Stimulated activated effector memory CD8-positive, alpha-beta T cell treated with anti-CD3 and anti-CD28 coated beads, Interleukin-12 subunit alpha, Interleukin-12 subunit beta, amount 100 ng/mL, for 72 hours (primary cell): Measurements from ENCODE around the gene AAMP.

Experiments used
- ATAC-seq: fragments of 150-1000 bp; cut with Tn5 transposase; 2 replicates; pipeline ENCODE4 v1.10.0; 2021
- DNase-seq, 2 donors: peaks; one replicate each; pipeline ENCODE4 v3.0.0; 2021 to 2022; ENCODE audit warnings: low spot score in 2 of 2
- H3K27ac Mint-ChIP-seq: one replicate; pipeline ENCODE4 v1.8.0; 2022; ENCODE audit warnings: mild to moderate bottlenecking, mixed read lengths
- H3K36me3 Mint-ChIP-seq: one replicate; pipeline ENCODE4 v1.8.0; 2022; ENCODE audit warnings: mild to moderate bottlenecking, mixed read lengths
- H3K4me1 Mint-ChIP-seq: one replicate; pipeline ENCODE4 v1.8.0; 2022; ENCODE audit warnings: mixed read lengths
- H3K4me3 Mint-ChIP-seq: one replicate; pipeline ENCODE4 v1.8.0; 2022; ENCODE audit warnings: mild to moderate bottlenecking, mixed read lengths
- H3K9me3 Mint-ChIP-seq: one replicate; pipeline ENCODE4 v1.8.0; 2022; ENCODE audit warnings: mixed read lengths

AAMP gene

DNA sequence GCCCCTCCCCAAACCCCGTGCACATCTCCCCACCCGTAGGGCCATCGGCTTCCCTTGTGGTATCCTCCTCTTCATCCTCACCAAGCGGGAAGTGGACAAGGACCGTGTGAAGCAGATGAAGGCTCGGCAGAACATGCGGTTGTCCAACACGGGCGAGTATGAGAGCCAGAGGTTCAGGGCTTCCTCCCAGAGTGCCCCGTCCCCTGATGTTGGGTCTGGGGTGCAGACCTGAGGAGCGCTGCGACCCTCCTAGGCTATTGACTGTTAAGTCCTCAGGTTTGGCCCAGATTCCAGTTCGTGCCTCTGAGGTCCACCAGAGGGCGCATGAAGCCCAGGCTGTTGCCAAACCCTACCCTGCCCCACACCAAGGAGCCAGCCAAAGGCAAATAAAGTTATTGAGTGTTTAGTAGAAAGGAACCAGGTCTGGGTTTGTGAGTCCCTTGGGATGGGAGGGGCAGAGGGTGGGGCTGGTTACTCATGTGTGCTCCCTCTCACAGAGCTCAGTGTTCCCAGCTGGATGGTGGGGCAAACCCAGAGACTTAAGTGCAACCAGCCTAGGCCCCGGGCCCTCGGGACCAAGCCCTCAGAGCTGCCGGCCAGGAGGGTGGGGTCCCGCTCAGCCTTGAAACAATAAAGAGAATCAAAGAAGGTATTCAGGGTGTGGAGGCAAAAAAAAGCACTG lies 2.7 kb upstream of the AAMP start:
- peak overlapping the region; percentile 95 for H3K27ac Mint-ChIP-seq
- DNase-seq (peak; percentile 62 to 85), ATAC-seq (peak; percentile 38)
- peaks cover 49% of the 10 kb centered on the region for H3K4me1 Mint-ChIP-seq
- H3K36me3 Mint-ChIP-seq = peaks cover 100% of the 10 kb centered on the region
- no peaks in the 10 kb centered on the region for H3K9me3 Mint-ChIP-seq
- H3K4me3 Mint-ChIP-seq = peak overlapping the region; percentile 91

DNA sequence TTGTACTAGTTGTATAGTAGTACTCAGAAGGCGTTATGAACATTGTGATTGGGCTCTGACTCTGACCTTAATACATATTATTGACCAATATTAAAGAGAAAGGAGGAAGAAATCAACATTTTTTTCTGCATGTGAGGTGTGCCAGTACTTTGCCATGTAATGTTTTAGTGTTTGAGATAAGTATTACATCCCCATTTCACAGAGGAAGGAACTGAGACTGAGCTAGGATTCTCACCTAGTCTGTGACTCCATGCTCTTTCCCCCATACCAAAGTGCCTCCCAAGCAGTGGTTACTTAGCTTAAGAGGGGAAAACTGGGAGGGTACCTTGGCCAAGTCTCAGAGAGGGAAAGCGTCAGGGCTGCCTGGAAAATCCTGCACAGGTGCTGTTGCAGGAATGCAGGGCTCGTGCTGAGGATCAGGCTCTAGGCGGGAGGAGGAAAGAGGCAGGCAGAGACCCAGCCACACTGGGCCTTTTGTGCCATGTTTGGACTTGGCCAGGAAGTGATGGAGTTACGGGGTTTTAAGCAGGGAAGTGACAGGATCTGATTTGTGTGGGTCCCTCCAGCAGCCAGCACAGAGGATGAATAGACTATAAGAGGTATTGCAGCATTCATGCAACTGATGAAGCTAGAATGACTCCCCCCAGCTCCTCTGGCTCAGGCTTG lies 2.1 kb upstream of the AAMP start:
- Mint-ChIP-seq H3K4me3 (peak overlapping the region; percentile 91), H3K4me1 (peaks cover 49% of the 10 kb centered on the region), H3K9me3 (no peaks in the 10 kb centered on the region), H3K36me3 (peaks cover 100% of the 10 kb centered on the region), H3K27ac (peak overlapping the region; percentile 95)
- ATAC-seq (no peak), DNase-seq (no peak)

DNA sequence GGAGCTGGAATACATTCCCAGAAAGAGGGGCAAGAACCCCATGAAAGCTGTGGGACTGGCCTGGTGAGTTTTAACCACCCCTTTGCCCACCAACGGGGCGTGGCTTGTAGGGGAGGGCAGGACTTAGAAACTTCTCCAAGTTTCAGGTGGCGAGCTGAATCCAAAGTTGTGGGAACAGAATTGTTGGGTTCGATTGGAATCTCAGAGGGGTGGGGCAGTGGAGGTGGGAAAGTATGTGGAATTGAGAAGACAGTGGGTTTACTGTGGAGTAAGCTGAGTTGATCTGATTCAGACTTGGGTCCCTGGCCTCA lies 1.5 kb upstream of the AAMP start:
- Mint-ChIP-seq H3K9me3 (no peaks in the 10 kb centered on the region), H3K4me1 (peaks cover 49% of the 10 kb centered on the region), H3K4me3 (peak overlapping the region; percentile 91), H3K36me3 (peaks cover 100% of the 10 kb centered on the region), H3K27ac (peak overlapping the region; percentile 95)
- ATAC-seq (no peak), DNase-seq (no peak)

DNA sequence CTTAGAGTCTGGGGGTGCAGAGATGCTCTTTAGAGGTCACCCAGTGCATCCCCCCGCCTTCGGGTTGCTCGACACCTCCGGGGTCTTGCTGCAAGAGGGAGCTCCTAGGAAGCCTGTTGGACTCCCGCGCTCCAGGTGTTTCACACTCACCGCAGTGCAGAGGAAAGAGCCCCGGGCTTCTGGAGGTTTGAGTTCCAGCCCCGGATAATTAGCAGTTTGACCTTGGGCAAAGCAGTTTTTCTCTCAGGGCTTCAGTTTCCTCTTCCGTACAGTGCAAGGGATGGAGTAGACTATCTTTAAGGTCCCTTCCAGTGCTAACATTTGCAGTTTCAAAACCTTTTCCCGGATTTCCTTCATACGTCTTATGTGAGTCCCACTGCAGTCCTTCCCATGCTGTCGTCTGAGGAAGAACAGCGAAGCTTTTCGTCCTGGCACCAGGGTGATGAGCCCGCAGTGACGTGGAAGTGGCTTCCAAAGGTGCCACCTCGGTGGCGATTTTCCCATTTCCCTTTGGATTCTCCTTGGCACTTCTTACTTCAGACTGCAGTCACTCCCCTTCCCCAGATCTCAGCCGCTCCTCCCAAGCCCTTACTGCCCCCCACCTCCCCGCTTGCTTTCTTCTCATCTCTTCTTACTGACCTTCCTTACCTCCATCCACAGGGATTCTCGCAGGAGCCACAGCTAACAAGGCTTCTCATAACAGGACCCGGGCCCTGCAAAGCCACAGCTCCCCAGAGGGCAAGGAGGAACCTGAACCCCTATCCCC lies 967 bp upstream of the AAMP start:
- ATAC-seq (no peak), DNase-seq (no peak)
- H3K27ac Mint-ChIP-seq = peak overlapping the region; percentile 95
- peaks cover 99% of the 10 kb centered on the region for H3K36me3 Mint-ChIP-seq
- H3K9me3 Mint-ChIP-seq = no peaks in the 10 kb centered on the region
- H3K4me1 Mint-ChIP-seq = peaks cover 51% of the 10 kb centered on the region
- H3K4me3 Mint-ChIP-seq = peak overlapping the region; percentile 91

DNA sequence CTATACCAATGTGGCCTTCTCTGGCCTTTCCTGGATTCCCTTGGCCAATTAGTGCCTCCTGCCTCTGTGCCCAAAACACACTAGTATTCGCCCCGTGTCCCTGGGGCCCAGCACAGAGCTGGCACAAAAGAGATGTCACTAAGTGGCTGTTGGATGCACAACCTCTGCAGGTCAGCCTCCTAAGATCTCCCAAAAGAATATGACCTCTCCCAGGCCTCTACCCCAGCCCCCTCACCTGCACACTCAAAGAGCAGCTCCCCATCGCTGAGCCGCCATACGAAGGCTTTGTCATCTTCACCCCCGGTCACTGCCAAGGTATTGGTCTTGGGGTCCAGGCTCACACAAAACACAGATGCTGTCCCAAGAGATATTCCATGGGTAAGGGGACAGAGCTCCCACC lies 2.7 kb downstream of the AAMP start:
- peak overlapping the region; percentile 46 for H3K27ac Mint-ChIP-seq
- peaks cover 88% of the 10 kb centered on the region for H3K36me3 Mint-ChIP-seq
- H3K4me3 Mint-ChIP-seq = no peak overlapping the region
- H3K4me1 Mint-ChIP-seq = peaks cover 50% of the 10 kb centered on the region
- DNase-seq (no peak), ATAC-seq (no peak)
- no peaks in the 10 kb centered on the region for H3K9me3 Mint-ChIP-seq

DNA sequence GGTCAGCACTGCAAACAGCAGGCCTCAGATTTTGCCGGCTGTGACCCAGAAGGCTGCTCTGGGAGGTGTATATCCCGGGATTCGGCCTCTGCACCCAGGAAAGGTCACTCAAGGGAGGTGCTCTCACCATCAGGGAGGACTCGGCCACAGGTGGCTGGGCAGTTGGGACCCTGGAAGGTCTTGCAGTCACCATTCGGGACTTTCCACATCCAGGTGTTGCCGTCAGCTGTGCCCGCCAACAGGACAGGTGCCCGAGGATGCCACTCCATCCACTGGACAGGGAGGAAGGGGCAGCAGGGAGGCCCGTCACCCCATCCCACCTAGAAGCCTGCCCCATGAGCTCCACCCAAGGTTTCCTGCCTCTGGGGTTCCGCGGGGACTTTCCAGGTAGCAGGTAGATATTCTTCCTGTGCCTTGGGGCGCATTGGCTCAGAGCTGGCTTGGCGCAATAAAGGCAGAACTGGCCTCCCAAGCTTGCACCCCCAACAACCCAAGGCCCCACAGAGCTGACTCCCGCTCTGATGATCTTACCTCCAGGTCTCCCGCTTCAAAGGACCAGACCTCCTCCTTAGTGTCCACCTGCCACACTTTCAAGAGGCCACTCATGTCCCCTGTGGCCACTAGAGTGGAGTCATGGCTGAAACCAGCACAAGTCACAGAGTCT lies 3.5 kb downstream of the AAMP start:
- Mint-ChIP-seq H3K36me3 (peaks cover 87% of the 10 kb centered on the region), H3K4me1 (peaks cover 43% of the 10 kb centered on the region), H3K9me3 (no peaks in the 10 kb centered on the region), H3K27ac (peak overlapping the region; percentile 65), H3K4me3 (no peak overlapping the region)
- ATAC-seq (no peak), DNase-seq (no peak)

DNA sequence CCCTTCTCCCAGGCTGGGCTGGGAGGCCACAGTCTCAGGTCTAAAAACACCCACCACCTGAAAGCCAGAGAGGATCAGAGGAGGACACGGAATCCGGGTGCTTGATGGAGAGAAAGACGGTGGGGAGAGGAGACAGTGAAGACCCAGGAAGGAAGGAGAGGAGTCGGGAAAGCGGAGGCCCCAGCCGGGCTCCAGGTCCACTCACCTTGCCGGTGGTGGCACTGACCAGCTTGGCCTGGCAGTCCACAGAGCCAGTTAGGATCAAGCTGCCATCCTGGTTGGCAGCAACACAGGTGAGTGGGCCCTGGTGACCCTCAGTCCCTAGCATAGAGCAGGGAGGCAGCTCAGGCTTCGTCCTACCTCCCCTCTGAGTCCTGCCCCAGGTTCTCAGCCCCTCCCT lies 4.3 kb downstream of the AAMP start:
- Mint-ChIP-seq H3K4me3 (no peak overlapping the region), H3K36me3 (peaks cover 83% of the 10 kb centered on the region), H3K4me1 (peaks cover 43% of the 10 kb centered on the region), H3K9me3 (no peaks in the 10 kb centered on the region), H3K27ac (peak overlapping the region; percentile 65)
- DNase-seq (no peak), ATAC-seq (no peak)

DNA sequence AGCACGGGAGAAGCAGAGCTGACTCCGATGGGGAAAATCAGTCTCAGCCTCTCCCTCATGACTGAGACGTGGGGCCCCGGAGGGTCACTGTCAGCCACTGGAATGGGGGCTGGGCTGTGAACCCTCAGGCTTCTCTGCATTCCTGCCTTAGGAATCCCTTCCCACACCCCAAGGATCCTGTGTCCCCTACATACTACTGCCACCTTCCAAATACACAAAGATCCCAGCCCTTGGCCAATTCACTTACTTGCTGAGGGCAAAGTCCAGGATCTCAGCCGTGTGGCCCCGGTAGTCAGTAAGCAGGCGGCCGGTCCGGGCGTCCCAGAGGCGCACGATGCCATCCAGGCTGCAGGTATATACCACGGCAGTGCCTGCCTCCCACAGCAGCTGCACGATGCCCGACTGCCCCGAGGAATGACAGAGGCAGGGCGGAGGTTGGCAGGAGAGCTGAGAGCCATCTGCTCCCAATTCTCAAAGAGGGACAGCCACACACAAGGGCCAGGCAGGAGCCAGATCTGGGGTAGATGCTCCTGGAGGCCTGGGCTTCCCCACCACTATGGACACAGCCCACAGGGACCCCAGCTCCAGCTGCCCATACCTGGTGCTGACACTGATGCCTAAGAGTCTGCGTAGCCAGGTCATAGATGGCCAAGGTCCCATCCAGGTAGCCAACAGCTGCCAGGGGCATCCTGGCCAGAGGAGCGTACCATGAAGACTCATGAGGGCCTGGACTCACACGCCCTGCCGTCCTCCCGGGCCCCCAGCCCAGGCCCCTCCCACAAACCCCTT lies 5.0 kb downstream of the AAMP start:
- DNase-seq (no peak), ATAC-seq (no peak)
- H3K36me3 Mint-ChIP-seq = peaks cover 76% of the 10 kb centered on the region
- H3K9me3 Mint-ChIP-seq = no peaks in the 10 kb centered on the region
- peak overlapping the region; percentile 65 for H3K27ac Mint-ChIP-seq
- H3K4me1 Mint-ChIP-seq = peaks cover 43% of the 10 kb centered on the region
- no peak overlapping the region for H3K4me3 Mint-ChIP-seq

DNA sequence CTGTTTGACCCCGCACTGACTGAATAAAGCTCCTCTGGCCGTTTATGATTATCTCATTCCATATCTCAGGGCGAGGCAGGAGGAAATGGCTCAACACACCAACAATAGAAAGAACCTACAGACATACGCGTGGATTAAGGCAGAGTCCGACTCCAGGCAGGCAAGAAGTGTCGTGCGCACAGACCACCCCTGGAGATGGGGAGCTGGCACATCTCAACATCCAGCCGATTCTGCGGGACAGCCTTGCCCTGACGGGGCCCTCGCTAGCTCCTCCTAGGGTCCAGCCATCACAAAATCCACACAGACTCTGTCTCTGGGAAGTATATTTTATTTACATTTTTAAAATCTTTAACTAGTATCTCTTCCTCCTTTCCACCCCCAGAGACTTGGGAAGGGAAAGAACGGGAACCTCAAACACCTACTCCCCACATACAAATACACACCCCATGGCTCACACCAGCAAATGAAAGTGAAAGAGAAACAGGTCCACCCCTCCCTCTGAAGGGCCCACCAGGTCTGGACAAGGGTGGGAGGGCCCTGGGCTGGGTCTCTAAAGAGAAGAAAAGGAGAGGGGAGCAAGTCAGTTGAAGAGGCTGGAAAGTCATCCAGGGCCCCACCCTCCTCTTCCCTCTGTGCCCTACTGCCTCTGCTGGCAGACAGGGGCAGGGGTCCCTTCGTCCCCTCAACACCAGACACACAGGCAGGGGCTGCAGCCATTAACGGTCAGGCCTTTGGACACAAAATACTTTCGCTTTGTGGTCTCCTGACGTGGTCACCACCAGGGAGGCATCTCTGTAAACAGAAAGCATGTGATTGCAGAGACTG lies 5.9 kb downstream of the AAMP start:
- Mint-ChIP-seq H3K4me1 (peaks cover 43% of the 10 kb centered on the region), H3K4me3 (no peak overlapping the region), H3K27ac (peak overlapping the region; percentile 80), H3K9me3 (no peaks in the 10 kb centered on the region), H3K36me3 (peaks cover 75% of the 10 kb centered on the region)
- DNase-seq (no peak), ATAC-seq (no peak)

DNA sequence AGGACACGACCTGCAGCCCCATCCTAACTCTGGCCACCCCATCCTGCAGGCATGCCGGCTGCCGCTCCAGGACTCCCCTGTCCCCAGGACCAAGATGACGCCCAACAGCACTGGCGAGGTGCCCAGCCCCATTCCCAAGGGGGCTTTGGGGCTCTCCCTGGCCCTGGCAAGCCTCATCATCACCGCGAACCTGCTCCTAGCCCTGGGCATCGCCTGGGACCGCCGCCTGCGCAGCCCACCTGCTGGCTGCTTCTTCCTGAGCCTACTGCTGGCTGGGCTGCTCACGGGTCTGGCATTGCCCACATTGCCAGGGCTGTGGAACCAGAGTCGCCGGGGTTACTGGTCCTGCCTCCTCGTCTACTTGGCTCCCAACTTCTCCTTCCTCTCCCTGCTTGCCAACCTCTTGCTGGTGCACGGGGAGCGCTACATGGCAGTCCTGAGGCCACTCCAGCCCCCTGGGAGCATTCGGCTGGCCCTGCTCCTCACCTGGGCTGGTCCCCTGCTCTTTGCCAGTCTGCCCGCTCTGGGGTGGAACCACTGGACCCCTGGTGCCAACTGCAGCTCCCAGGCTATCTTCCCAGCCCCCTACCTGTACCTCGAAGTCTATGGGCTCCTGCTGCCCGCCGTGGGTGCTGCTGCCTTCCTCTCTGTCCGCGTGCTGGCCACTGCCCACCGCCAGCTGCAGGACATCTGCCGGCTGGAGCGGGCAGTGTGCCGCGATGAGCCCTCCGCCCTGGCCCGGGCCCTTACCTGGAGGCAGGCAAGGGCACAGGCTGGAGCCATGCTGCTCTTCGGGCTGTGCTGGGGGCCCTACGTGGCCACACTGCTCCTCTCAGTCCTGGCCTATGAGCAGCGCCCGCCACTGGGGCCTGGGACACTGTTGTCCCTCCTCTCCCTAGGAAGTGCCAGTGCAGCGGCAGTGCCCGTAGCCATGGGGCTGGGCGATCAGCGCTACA lies 7.0 kb downstream of the AAMP start:
- Mint-ChIP-seq H3K27ac (peak overlapping the region; percentile 80), H3K36me3 (peaks cover 71% of the 10 kb centered on the region), H3K4me3 (no peak overlapping the region), H3K9me3 (no peaks in the 10 kb centered on the region), H3K4me1 (peaks cover 47% of the 10 kb centered on the region)
- ATAC-seq (no peak), DNase-seq (no peak)

DNA sequence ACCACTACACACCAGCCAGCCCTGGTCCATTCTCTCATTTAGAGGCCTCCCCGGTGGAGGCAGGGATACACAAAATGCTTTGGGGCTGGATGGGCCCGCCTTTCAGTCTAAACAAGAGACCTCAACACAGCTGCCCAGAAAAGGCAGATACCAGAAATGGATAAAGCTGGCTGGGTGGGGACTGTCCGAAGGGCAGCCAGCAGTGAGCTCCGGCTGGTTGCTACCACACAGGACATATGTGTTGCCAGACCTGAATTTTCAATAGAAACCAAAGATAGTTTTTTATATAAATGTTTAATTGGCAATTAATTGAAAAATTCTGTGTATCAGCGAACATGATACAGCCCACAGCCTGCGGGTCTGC lies 7.7 kb downstream of the AAMP start:
- Mint-ChIP-seq H3K4me3 (no peak overlapping the region), H3K36me3 (peaks cover 71% of the 10 kb centered on the region), H3K27ac (no peak overlapping the region), H3K9me3 (no peaks in the 10 kb centered on the region), H3K4me1 (peaks cover 48% of the 10 kb centered on the region)
- ATAC-seq (no peak), DNase-seq (no peak)

DNA sequence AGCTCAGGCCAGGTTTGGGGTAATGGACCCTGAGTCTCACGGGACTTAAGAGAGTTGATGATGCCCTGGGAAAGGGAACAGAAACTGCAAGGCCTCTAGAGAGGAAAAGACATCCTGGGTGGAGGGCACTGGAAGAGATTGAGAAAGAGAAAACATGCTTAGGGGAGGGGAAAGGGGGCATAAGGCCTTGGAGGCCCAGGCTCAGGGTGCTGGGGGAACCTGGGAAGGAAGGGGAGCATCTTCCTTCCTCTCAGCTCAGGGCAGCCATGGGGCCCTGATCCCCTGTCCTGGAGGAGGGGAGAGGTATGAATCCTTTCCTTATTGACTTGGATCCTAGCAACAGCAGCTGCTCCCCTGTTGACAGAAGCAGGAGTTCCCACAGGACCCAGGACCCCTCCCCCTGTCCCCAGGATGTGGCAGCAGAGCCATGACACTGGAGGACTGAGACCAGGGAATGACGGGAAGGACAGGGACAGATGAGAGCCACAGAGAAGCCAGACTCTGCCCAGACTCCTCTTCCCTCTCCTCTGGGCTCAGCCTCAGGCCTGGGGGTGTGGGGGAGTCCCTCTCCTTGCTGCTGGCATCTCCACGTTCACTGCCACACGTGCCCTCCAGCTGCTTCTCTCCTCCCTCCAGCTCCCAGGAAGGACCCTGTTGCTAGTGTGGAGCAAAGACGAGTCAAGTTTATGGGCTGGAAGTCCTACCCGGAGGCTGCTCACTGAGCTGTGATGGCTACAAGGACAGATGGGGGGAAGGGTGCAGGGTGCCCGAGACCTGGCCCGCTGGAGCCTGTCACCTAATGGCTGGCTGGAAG lies 8.3 kb downstream of the AAMP start:
- H3K9me3 Mint-ChIP-seq = no peaks in the 10 kb centered on the region
- peaks cover 71% of the 10 kb centered on the region for H3K36me3 Mint-ChIP-seq
- no peak for ATAC-seq
- H3K4me1 Mint-ChIP-seq = peaks cover 46% of the 10 kb centered on the region
- no peak overlapping the region for H3K4me3 Mint-ChIP-seq
- DNase-seq = no peak
- peak overlapping the region; percentile 48 for H3K27ac Mint-ChIP-seq
